Adrenal gland (tissue), 5 donors: ENCODE measurements around the gene KIF26A.

Experiments
- CTCF ChIP-seq, 6 experiments: fragments of 450-650 bp in 4 of 6; fragments of 200-600 bp in 2 of 6; sonication (generic) in 1 of 6; IDR thresholded peaks; 1 replicate in 5 of 6; 2 replicates in 1 of 6; pipeline versions ENCODE4 v1.5.1 to v1.8.0; 2016 to 2021; ENCODE audit warnings: antibody characterized with exemption in 6 of 6, mild to moderate bottlenecking in 2 of 6, moderate library complexity in 1 of 6
- POLR2A ChIP-seq, 2 donors: fragments of 450-650 bp; IDR thresholded peaks; one replicate each; pipeline ENCODE4 v1.6.1; 2017; ENCODE audit warnings: antibody characterized with exemption in 2 of 2, mild to moderate bottlenecking in 2 of 2, moderate library complexity in 1 of 2
- donor health status: DM: no; HTN: no; CAD: no.

GRCh38 chr14:104215706-104216334, 77.4 kb downstream of the KIF26A start:
- TF ChIP-seq CTCF (IDR thresholded peaks at IDR 0.05) (no peak), POLR2A (IDR thresholded peaks at IDR 0.05) (no peak)
